ENCODE measurements around the gene AADAT.
"Not testable (repeated sequence)": the region's sequence is repeated elsewhere in the genome, so short reads cannot be mapped to it uniquely, and the experiment has no call there.

AADAT gene

GRCh38 chr4:170089668-170090351, at the start of gene AADAT:
Gene AADAT, minus strand, starts transcription at chr4:170089956. Its CDS starts 266 bp downstream, at chr4:170089690.
- Mint-ChIP-seq H3K4me1 (peaks cover 6% of the 10 kb centered on the region), H3K27me3 (peaks cover 33% of the 10 kb centered on the region), H3K27ac (no peak within 1 kb of the TSS), H3K9me3 (no peaks in the 10 kb centered on the region), H3K36me3 (no peaks in the 10 kb centered on the region), H3K4me3 (peak within 1 kb of the TSS; percentile 70)

- H3K4me1 Mint-ChIP-seq, result peaks cover 6% of the 10 kb centered on the region
- no peaks in the 10 kb centered on the region for H3K9me3 Mint-ChIP-seq
- no peak overlapping the region for H3K27ac Mint-ChIP-seq
- peaks cover 4% of the 10 kb centered on the region for H3K27me3 Mint-ChIP-seq
- H3K36me3 Mint-ChIP-seq, result no peaks in the 10 kb centered on the region
- no peak overlapping the region for H3K4me3 Mint-ChIP-seq
These were observed 48.9 kb upstream of the AADAT start for GRCh38 chr4:170138580-170139194.

- peaks cover 6% of the 10 kb centered on the region for H3K4me1 Mint-ChIP-seq
- H3K27me3 Mint-ChIP-seq, result peaks cover 4% of the 10 kb centered on the region
- no peaks in the 10 kb centered on the region for H3K36me3 Mint-ChIP-seq
- no peaks in the 10 kb centered on the region for H3K9me3 Mint-ChIP-seq
- H3K4me3 Mint-ChIP-seq, result no peak overlapping the region
- H3K27ac Mint-ChIP-seq, result no peak overlapping the region
These were observed 48.2 kb upstream of the AADAT start for GRCh38 chr4:170137927-170138326.

- H3K4me3 Mint-ChIP-seq, result no peak overlapping the region
- H3K36me3 Mint-ChIP-seq, result no peaks in the 10 kb centered on the region
- peaks cover 4% of the 10 kb centered on the region for H3K27me3 Mint-ChIP-seq
- no peak overlapping the region for H3K27ac Mint-ChIP-seq
- H3K4me1 Mint-ChIP-seq, result peaks cover 6% of the 10 kb centered on the region
- no peaks in the 10 kb centered on the region for H3K9me3 Mint-ChIP-seq
These were observed 47.7 kb upstream of the AADAT start for GRCh38 chr4:170137466-170137865.

GRCh38 chr4:170134821-170135220, 45.1 kb upstream of the AADAT start:
- Mint-ChIP-seq H3K9me3 (no peaks in the 10 kb centered on the region), H3K27ac (no peak overlapping the region), H3K4me1 (peaks cover 6% of the 10 kb centered on the region), H3K27me3 (peaks cover 5% of the 10 kb centered on the region), H3K36me3 (no peaks in the 10 kb centered on the region), H3K4me3 (no peak overlapping the region)

DNA sequence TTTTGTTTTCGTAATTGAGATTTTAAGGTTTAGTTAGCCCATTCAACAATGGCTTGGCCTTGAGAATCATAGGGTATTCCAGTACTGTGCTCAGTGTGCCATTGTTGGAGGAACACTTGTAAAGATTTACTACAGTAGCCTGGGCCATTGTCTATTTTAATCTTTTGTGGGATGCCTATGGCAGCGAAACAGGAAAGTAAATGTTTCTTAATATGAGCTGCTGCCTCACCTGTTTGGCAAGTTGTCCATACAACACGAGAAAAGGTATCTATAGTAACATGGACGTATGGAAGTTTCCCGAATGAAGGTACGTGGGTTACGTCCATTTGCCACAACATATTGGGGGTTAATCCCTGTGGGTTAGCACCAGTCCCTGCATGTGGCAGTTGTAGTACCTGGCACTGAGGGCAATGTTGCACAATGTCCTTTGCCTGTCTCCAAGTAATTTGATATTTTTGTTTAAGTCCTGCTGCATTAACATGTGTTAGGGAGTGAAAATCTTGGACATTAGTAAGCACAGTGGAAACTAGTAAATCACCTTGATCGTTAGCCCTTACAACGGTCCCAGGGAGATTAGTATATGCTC, 38.6 kb upstream of the AADAT start:
- no peak overlapping the region for H3K27ac Mint-ChIP-seq

GRCh38 chr4:170127758-170128157, 38.0 kb upstream of the AADAT start:
- Mint-ChIP-seq H3K4me3 (no peak overlapping the region), H3K27me3 (peaks cover 4% of the 10 kb centered on the region), H3K4me1 (no peaks in the 10 kb centered on the region), H3K27ac (no peak overlapping the region), H3K36me3 (no peaks in the 10 kb centered on the region), H3K9me3 (no peaks in the 10 kb centered on the region)

More for the DNA sequence above, 38.6 kb upstream of the AADAT start:
- Mint-ChIP-seq H3K4me3 (no peak overlapping the region), H3K9me3 (no peaks in the 10 kb centered on the region), H3K27me3 (peaks cover 4% of the 10 kb centered on the region), H3K4me1 (no peaks in the 10 kb centered on the region), H3K36me3 (no peaks in the 10 kb centered on the region)

DNA sequence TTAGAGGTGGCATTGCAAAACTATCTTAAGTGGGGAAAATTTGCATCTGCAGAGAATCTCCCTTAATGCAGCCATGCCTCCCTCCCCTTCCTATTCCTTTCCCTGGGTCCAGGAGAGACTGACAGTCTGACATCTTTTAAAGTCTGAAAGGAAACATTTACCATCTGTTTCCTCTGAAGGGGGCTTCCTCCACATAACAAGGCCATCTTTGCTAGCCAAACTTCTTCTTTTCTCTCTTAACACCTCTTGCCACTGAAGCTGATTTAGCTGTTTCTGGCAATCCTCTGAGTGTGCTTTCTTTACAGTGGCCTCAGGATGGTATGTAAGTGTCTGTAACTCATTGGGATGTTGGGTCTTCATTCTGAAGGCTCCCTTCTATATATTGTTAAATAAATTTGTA, 34.6 kb upstream of the AADAT start:
- Mint-ChIP-seq H3K9me3 (no peaks in the 10 kb centered on the region), H3K36me3 (no peaks in the 10 kb centered on the region), H3K4me1 (no peaks in the 10 kb centered on the region), H3K27me3 (peaks cover 3% of the 10 kb centered on the region), H3K27ac (no peak overlapping the region), H3K4me3 (no peak overlapping the region)

- H3K36me3 Mint-ChIP-seq, result no peaks in the 10 kb centered on the region
- peaks cover 9% of the 10 kb centered on the region for H3K27me3 Mint-ChIP-seq
- H3K4me3 Mint-ChIP-seq, result no peak overlapping the region
- H3K27ac Mint-ChIP-seq, result no peak overlapping the region
- H3K9me3 Mint-ChIP-seq, result no peaks in the 10 kb centered on the region
- no peaks in the 10 kb centered on the region for H3K4me1 Mint-ChIP-seq
These were observed 32.5 kb upstream of the AADAT start for GRCh38 chr4:170122252-170122651.

DNA sequence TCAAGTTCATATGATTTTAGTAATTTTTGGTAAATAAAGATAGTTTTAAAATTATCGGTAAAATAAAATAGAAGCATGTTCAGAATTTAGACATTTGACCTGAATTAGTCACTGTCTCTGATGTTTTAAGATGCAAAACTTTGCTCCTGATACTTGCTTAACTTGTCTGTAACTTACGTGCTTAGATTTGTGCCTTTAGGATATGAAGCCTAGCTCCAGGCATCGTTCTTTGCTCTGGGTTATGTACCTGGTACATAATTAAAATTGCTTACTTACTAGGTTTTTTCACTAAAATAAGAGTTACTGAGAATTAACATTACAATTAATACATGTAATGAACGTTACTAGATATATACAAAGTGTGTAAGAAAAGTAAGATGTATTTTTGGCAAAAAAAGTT, 24.9 kb upstream of the AADAT start:
- peaks cover 10% of the 10 kb centered on the region for H3K27me3 Mint-ChIP-seq
- H3K4me1 Mint-ChIP-seq, result no peaks in the 10 kb centered on the region
- no peaks in the 10 kb centered on the region for H3K9me3 Mint-ChIP-seq
- no peak overlapping the region for H3K27ac Mint-ChIP-seq
- no peak overlapping the region for H3K4me3 Mint-ChIP-seq
- H3K36me3 Mint-ChIP-seq, result no peaks in the 10 kb centered on the region

DNA sequence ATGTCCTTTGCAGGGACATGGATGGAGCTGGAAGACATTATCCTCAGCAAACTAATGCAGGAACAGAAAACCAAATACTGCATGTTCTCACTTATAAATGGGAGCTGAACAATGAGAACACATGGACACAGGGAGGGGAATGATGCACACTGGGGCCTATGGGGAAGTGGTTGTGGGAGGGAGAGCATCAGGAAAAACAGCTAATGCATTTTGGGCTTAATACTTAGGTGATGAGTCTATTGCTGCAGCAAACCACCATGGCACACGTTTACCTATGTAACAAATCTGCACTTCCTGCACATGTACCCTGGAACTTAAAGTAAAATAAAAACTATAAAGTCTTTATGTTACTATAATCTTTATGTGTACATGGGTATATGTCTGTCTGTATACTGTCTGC, 24.4 kb upstream of the AADAT start:
- not testable (repeated sequence) for H3K9me3 Mint-ChIP-seq, H3K36me3 Mint-ChIP-seq, H3K27ac Mint-ChIP-seq, H3K4me3 Mint-ChIP-seq, H3K4me1 Mint-ChIP-seq
- H3K27me3 Mint-ChIP-seq, result peaks cover 10% of the 10 kb centered on the region

DNA sequence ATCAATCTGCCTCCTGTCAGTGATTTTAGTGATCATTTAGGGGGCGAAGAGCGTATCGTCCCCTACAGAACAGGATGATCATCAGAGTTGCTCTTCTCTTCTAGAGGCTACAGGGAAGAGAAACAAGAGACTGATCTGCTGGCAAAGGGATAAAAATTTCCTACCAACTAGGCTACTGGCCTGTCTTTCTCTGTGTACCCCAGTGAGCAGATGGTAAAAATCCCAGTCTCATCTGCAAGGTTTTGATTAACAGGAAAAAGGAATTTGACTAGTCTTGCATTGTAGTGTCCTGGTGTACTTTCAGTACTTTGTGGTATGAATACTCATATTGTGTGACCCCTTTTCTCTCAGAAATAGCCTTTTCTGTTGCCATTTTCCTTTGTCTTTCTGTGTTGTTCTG, 21.8 kb upstream of the AADAT start:
- Mint-ChIP-seq H3K4me3 (no peak overlapping the region), H3K36me3 (no peaks in the 10 kb centered on the region), H3K9me3 (no peaks in the 10 kb centered on the region), H3K27ac (no peak overlapping the region), H3K4me1 (no peaks in the 10 kb centered on the region), H3K27me3 (peaks cover 4% of the 10 kb centered on the region)

DNA sequence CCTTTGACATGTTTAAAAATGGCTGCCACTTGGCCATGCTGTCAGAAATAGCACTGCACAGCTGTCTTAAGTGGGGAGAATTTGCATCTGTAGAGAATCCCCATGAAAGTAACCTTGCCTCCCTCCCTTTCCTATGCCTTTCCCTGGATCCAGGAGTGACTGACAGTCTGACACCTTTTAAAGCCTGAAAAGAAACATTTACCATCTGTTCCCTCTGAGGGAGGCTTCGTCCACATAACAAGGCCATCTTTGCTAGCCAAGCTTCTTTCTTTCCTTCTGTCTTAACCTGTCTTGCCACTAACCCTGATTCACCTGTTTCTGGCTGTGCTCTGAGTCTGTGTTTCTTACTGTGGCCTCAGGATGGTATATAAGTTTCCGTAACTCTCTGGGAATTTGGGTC, 21.3 kb upstream of the AADAT start:
- Mint-ChIP-seq H3K4me1 (no peaks in the 10 kb centered on the region), H3K9me3 (no peaks in the 10 kb centered on the region), H3K27ac (peak overlapping the region; percentile 79), H3K36me3 (no peaks in the 10 kb centered on the region), H3K4me3 (no peak overlapping the region), H3K27me3 (peaks cover 4% of the 10 kb centered on the region)

DNA sequence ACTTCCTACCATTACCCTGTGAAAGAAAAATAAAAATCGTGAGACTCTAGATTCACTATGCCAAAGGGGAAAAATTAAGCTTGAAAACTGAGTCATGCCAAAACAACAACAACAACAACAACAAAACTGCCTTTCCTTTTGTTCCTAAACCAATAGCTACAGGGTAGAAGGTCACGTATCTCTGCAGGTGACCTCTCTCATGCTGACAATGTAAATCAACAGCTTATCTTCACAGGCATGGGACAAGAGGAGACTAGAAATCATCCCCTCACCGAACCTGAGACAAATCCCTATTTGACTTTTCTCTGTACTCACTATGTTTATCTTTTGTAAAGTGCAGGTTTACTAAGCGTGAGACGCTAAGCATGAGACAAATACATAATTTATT, 20.5 kb upstream of the AADAT start:
- no peaks in the 10 kb centered on the region for H3K4me1 Mint-ChIP-seq
- H3K36me3 Mint-ChIP-seq, result no peaks in the 10 kb centered on the region
- H3K9me3 Mint-ChIP-seq, result no peaks in the 10 kb centered on the region
- H3K4me3 Mint-ChIP-seq, result no peak overlapping the region
- no peak overlapping the region for H3K27ac Mint-ChIP-seq
- peaks cover 4% of the 10 kb centered on the region for H3K27me3 Mint-ChIP-seq

GRCh38 chr4:170109586-170110284, 20.0 kb upstream of the AADAT start:
- no peaks in the 10 kb centered on the region for H3K36me3 Mint-ChIP-seq
- no peaks in the 10 kb centered on the region for H3K9me3 Mint-ChIP-seq
- H3K27ac Mint-ChIP-seq, result no peak overlapping the region
- H3K4me1 Mint-ChIP-seq, result no peaks in the 10 kb centered on the region
- no peak overlapping the region for H3K4me3 Mint-ChIP-seq
- H3K27me3 Mint-ChIP-seq, result peaks cover 4% of the 10 kb centered on the region

- H3K4me1 Mint-ChIP-seq, result no peaks in the 10 kb centered on the region
- H3K9me3 Mint-ChIP-seq, result no peaks in the 10 kb centered on the region
- H3K27ac Mint-ChIP-seq, result no peak overlapping the region
- H3K27me3 Mint-ChIP-seq, result peaks cover 1% of the 10 kb centered on the region
- no peaks in the 10 kb centered on the region for H3K36me3 Mint-ChIP-seq
- H3K4me3 Mint-ChIP-seq, result no peak overlapping the region
These were observed 17.1 kb upstream of the AADAT start for GRCh38 chr4:170106900-170107299.

Measured in activated naive CD4-positive, alpha-beta T cell treated with anti-CD3 and anti-CD28 coated beads, Interleukin-2, amount 50 U/mL, for 24 hours (primary cell).